ENCODE results near the gene XAGE1A.
"Not testable (repeated sequence)": the region's sequence is repeated elsewhere in the genome, so short reads cannot be mapped to it uniquely, and the experiment has no call there.

The XAGE1A gene, protein sequence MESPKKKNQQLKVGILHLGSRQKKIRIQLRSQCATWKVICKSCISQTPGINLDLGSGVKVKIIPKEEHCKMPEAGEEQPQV

GRCh38 chrX:52495545-52496418 is at the start of gene XAGE1A:
Gene XAGE1A (plus strand): TSS chrX:52495808. CDS start chrX:52497362, 1,554 bp downstream.
- not testable (repeated sequence) for FAIRE-seq

DNA sequence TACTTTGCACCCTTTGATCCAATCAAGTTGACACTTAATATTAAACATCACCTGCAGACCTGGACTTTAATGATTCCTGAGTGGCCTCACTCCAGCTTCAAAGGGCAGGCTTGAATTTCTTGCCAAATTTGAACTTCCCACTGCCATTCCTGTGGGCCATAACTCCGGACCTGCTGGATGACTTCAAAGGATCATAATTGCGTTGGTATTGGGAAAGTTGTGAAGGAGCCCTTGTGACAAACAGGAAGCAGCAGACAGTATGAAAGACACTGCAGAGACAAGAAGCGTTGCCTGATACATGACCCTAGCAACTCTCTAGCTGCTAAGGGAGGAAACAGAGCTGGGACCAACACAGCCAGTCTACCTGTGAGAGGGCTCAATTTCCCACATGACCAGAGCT is 43.6 kb upstream of the XAGE1A start:
- not testable (repeated sequence) for FAIRE-seq

DNA sequence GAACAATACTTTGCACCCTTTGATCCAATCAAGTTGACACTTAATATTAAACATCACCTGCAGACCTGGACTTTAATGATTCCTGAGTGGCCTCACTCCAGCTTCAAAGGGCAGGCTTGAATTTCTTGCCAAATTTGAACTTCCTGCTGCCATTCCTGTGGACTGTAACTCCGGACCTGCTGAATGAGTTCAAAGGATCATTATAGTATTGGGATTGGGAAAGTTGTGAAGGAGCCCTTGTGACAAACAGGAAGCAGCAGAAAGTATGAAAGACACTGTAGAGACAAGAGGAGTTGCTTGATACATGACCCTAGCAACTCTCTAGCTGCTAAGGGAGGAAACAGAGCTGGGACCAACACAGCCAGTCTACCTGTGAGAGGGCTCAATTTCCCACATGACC is 24.3 kb upstream of the XAGE1A start:
- not testable (repeated sequence) for FAIRE-seq

GRCh38 chrX:52496419-52496772 is 788 bp downstream of the XAGE1A start:
- FAIRE-seq: not testable (repeated sequence)

- not testable (repeated sequence) for FAIRE-seq
Measured at GRCh38 chrX:52501362-52501761, 5.8 kb downstream of the XAGE1A start.

GRCh38 chrX:52504551-52504950 is 8.9 kb downstream of the XAGE1A start:
- FAIRE-seq: no peak

DNA sequence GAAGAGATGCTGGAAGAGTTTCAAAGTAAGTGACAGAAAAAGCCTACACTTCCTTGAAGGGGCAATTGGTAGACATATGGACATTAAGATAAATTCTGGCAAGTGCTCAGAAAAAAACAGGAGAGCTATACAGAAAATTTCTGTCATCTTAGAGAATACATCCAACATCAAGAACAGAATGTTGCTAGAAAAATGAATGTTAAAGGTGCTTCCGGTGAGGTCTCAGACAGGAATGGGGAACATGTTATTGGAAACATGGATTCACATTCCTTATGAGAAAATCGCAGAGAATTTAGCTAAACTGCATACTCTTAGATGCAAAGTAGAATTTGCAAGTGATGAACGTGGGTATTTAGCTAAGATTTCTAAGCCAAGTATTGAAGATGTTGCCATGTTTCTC is 11.7 kb downstream of the XAGE1A start:
- FAIRE-seq: no peak

DNA sequence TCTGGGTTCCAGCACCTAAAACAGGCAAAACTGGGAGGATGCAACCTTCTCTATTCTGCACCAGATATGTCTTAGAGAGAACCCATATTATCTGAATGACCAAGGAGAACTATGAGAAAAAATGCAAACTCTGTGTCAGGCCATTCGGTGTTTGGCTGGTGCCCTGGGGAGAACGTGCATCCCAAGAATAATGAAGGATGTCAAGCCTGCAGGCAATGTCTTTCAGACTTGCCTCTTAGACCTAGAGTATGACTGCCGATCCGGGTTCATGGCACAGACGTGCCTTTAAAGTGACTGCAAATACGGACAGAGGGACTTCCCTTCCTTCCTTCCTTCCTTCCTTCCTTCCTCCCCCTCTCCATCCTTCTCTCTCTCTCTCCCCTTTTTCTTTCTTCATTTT is 14.3 kb downstream of the XAGE1A start:
- FAIRE-seq: no peak

DNA sequence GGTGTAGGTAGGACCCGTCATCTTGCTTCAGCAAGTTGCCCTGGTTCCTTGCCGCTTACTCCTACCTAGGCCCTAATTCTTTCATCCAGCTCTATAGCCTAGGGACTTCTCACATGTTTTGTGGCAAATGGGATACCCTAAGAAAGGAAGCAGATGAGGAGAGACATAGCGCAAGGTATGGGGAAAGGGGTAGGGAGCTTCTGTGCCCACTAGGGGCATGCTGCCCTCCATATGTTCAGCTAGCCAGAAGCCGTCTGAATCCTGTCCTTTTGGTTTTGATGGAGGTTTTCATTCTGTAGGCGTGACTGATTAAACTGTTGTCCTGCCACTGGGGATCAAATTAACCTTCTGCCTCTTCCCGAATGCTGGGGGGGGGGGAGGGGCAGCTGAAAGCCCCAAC is 15.5 kb downstream of the XAGE1A start:
- not testable (repeated sequence) for FAIRE-seq

- FAIRE-seq: not testable (repeated sequence)
Measured at GRCh38 chrX:52516110-52516986, 20.7 kb downstream of the XAGE1A start.

- FAIRE-seq: not testable (repeated sequence)
Measured at GRCh38 chrX:52516987-52517325, 21.3 kb downstream of the XAGE1A start, which contains the start of gene XAGE1B. Gene XAGE1B (minus strand): TSS chrX:52517063. CDS start chrX:52515527, 1,536 bp downstream.

DNA sequence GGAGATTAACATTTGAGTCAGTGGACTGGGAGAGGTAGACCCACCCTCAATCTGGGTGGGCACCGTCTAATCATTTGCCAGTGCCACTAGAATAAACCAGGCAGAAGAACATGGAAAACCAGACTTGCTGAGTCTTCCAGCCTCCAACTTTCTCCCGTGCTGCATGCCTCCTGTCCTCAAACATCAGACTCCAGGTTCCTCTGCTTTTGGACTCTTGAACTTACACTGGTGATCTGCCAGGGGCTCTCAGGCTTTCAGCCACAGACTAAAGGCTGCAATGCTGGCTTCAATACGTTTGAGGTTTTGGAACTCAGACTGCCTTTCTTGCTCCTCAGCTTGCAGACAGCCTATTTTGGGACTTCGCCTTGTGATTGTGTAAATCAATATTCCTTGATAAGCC is 45.4 kb downstream of the XAGE1A start:
- not testable (repeated sequence) for FAIRE-seq

DNA sequence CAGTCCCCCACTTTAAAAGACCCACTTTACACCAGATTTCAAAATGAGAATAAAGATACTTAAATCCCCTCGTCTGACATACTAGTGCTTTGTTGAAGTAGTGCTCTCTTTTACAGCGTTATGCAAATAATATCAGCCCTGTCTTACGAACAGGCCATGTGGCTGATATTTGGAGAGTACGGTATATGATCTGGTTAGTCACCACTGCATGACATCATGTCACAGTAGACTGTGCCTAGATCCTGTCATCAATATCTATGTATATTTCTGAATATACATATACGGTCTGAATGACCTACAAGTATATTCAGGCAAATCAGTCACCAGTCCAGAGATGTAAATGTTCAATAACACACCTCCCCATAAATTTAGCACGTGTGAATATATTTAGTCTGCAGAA is 46.7 kb downstream of the XAGE1A start:
- no peak for FAIRE-seq

DNA sequence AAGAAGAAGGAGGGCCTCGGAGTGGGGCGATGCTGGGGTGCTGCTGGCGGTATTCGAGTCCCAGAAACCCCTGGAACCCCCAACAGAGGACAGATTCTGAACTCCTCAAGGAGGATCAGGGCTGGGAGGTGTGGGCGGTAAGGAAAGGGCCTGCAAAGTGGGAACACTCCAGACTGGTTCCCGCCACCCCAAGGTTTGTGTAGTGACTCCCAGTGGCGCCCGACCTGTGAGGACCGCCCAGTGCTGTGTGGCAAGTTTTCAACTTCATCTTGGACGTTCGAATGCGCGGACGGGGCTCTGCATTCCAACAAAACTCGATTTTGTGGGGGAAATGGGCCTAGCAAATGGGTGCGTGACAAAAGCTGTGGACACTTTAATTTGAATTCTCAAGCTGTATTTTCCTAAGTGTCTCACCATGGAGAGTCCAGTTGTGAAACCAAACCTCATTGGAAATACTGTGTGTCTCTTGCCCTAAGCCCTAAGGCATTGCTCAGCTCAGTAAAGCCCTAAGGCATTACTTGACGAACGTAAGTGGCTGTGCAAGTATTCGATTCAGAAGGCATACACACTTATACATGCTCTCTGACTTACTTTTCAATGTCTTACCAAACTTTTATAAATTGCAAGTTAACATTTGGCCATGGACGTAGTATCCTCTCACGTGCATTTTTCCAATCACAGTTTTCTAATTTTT is 48.7 kb downstream of the XAGE1A start:
- FAIRE-seq: no peak

DNA sequence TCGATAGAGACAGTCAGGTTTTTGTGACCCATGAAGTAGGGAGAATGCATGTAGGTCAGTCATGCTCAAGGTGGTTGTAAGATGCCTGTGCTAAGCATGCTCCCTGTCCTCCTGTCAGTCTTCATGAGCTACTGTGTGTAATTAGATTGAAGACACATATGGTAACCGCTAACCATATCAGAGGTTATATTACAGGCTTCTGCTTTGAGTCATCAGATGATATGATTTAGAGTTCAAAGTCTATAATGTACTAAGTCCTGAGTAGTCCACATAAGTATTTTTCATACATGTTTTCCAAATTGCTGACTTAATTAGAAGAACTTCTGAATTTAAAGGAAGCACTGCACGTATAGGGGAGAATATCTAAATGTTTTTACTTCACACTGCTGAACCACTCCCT is 53.2 kb downstream of the XAGE1A start:
- peak; percentile 87 for FAIRE-seq

Data from colon (tissue), 2 donors.